ENCODE data around the gene COLQ. TPM values are rescaled to one million over a fixed set of nuclear protein-coding genes. Genes with fewer than 3 reads are reported as not detected.

Gene COLQ
- total RNA-seq, 1 experiment from 2014 or later: 0.64 TPM

- ChIA-PET CTCF (no interaction called here), POLR2A (interaction anchor here (0.6 kb wide), 1 partner anchor 149 kb away, joined by 3 read pairs; no protein-coding TSS in a partner anchor)
- intact Hi-C loops (cut with micrococcal nuclease; ENCODE audit: unreplicated experiment): no loop called here
These were observed 21.3 kb downstream of the COLQ start for GRCh38 chr3:15500107-15500724.

DNA sequence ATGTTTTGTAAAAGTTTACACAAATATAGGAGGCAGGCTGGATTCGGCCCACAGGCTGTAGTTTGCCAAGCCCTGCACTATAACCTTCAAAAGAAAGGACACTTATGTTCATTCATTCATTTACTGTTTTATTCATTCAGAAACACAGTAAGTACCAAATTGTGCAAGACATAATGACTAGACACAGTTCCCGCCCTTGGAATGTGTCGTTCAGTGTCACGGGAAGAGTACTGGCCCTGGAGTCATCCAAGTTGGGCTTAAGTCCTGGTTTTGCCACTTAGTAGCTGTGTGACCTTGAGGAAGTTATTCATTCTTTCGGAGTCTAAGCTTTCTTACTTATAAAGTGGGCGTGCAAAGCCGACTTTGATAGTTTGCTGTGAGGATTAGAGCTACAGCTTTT lies 22.0 kb downstream of the COLQ start:
- Histone ChIP-seq H3K4me1 (ENCODE audit: control insufficient read depth, insufficient read depth, low read length) (no peaks in the 10 kb centered on the region), H3K9me3 (ENCODE audit: control insufficient read depth, insufficient read depth, low read depth, low read length) (no peaks in the 10 kb centered on the region), H3K27me3 (ENCODE audit: control insufficient read depth, insufficient read depth, low read length) (no peaks in the 10 kb centered on the region), H3K4me3 (ENCODE audit: low read depth in 2 of 2, low read length in 2 of 2) (no peak overlapping the region), H3K27ac (ENCODE audit: low read length) (no peak overlapping the region), H3K36me3 (ENCODE audit: control insufficient read depth, insufficient read depth, low read length) (no peaks in the 10 kb centered on the region)
- TF ChIP-seq SIN3A (IDR thresholded peaks at IDR 0.05; ENCODE audit: borderline replicate concordance, insufficient read depth, low read depth, low read length) (no peak), TCF7L2 (IDR thresholded peaks at IDR 0.05; ENCODE audit: low read depth, low read length) (no peak), POLR2AphosphoS5 (IDR thresholded peaks at IDR 0.05; ENCODE audit: low read depth, low read length) (no peak)
- TF ChIP-seq, protein P1, sequence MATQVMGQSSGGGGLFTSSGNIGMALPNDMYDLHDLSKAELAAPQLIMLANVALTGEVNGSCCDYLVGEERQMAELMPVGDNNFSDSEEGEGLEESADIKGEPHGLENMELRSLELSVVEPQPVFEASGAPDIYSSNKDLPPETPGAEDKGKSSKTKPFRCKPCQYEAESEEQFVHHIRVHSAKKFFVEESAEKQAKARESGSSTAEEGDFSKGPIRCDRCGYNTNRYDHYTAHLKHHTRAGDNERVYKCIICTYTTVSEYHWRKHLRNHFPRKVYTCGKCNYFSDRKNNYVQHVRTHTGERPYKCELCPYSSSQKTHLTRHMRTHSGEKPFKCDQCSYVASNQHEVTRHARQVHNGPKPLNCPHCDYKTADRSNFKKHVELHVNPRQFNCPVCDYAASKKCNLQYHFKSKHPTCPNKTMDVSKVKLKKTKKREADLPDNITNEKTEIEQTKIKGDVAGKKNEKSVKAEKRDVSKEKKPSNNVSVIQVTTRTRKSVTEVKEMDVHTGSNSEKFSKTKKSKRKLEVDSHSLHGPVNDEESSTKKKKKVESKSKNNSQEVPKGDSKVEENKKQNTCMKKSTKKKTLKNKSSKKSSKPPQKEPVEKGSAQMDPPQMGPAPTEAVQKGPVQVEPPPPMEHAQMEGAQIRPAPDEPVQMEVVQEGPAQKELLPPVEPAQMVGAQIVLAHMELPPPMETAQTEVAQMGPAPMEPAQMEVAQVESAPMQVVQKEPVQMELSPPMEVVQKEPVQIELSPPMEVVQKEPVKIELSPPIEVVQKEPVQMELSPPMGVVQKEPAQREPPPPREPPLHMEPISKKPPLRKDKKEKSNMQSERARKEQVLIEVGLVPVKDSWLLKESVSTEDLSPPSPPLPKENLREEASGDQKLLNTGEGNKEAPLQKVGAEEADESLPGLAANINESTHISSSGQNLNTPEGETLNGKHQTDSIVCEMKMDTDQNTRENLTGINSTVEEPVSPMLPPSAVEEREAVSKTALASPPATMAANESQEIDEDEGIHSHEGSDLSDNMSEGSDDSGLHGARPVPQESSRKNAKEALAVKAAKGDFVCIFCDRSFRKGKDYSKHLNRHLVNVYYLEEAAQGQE (IDR thresholded peaks at IDR 0.05; ENCODE audit: insufficient read depth in 1 of 2, low read depth in 2 of 2, low read length in 1 of 2): no peak
- TF ChIP-seq, protein P2, sequence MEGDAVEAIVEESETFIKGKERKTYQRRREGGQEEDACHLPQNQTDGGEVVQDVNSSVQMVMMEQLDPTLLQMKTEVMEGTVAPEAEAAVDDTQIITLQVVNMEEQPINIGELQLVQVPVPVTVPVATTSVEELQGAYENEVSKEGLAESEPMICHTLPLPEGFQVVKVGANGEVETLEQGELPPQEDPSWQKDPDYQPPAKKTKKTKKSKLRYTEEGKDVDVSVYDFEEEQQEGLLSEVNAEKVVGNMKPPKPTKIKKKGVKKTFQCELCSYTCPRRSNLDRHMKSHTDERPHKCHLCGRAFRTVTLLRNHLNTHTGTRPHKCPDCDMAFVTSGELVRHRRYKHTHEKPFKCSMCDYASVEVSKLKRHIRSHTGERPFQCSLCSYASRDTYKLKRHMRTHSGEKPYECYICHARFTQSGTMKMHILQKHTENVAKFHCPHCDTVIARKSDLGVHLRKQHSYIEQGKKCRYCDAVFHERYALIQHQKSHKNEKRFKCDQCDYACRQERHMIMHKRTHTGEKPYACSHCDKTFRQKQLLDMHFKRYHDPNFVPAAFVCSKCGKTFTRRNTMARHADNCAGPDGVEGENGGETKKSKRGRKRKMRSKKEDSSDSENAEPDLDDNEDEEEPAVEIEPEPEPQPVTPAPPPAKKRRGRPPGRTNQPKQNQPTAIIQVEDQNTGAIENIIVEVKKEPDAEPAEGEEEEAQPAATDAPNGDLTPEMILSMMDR (IDR thresholded peaks at IDR 0.05): no peak
- CTCF ChIA-PET: no interaction called here
- ATAC-seq: no peak
- in situ Hi-C loops (cut with HindIII; ENCODE audit: low pct_unique_long_range_greater_than_20kb, low sequenced_read_pairs): no loop called here
- intact Hi-C loops (cut with micrococcal nuclease; ENCODE audit: unreplicated experiment): no loop called here
- BruUV-seq (replicated peaks): no TSS peak
- POLR2A ChIA-PET: no interaction called here
- DNase-seq (ENCODE audit: low read depth, low spot score): no peak

More at GRCh38 chr3:15500107-15500724, 21.3 kb downstream of the COLQ start:
- DNase-seq (ENCODE audit: low read depth, low spot score) (no peak), ATAC-seq (no peak)
- Histone ChIP-seq H3K4me3 (ENCODE audit: low read depth in 2 of 2, low read length in 2 of 2) (no peak overlapping the region), H3K4me1 (ENCODE audit: control insufficient read depth, insufficient read depth, low read length) (no peaks in the 10 kb centered on the region), H3K27ac (ENCODE audit: low read length) (no peak overlapping the region), H3K36me3 (ENCODE audit: control insufficient read depth, insufficient read depth, low read length) (no peaks in the 10 kb centered on the region), H3K27me3 (ENCODE audit: control insufficient read depth, insufficient read depth, low read length) (no peaks in the 10 kb centered on the region), H3K9me3 (ENCODE audit: control insufficient read depth, insufficient read depth, low read depth, low read length) (no peaks in the 10 kb centered on the region)
- TF ChIP-seq, protein P2 (IDR thresholded peaks at IDR 0.05): no peak
- TF ChIP-seq, protein P1 (IDR thresholded peaks at IDR 0.05; ENCODE audit: insufficient read depth in 1 of 2, low read depth in 2 of 2, low read length in 1 of 2): no peak
- TF ChIP-seq TCF7L2 (IDR thresholded peaks at IDR 0.05; ENCODE audit: low read depth, low read length) (no peak), SIN3A (IDR thresholded peaks at IDR 0.05; ENCODE audit: borderline replicate concordance, insufficient read depth, low read depth, low read length) (no peak), POLR2AphosphoS5 (IDR thresholded peaks at IDR 0.05; ENCODE audit: low read depth, low read length) (no peak)
- no TSS peak for BruUV-seq (replicated peaks)
- in situ Hi-C loops (cut with HindIII; ENCODE audit: low pct_unique_long_range_greater_than_20kb, low sequenced_read_pairs): no loop called here
